Measurements from ENCODE around the gene SHC4.

- TF ChIP-seq POLR2A (IDR thresholded peaks at IDR 0.05; ENCODE audit: low read length) (no peak), GATA1 (IDR thresholded peaks at IDR 0.05; ENCODE audit: low read depth, low read length) (no peak)
Measured at GRCh38 chr15:48868536-48868935, 95.2 kb downstream of the SHC4 start.

Measured in erythroblast (primary cell).